Liver (tissue), 9 donors: ENCODE measurements around the gene LSM10. TPM values are rescaled to one million over a fixed set of nuclear protein-coding genes. Genes with fewer than 3 reads are reported as not detected.
A peak's percentile ranks its signal among the peaks of the same experiment; 100 is the strongest.

Experiments
- DNase-seq: peaks from one replicate; pipeline ENCODE4 v3.0.0-alpha.2; 2017; ENCODE audit warnings: low spot score
- H3K27ac ChIP-seq, 2 donors: one replicate each; pipeline ENCODE4 v1.7.0; 2013; ENCODE audit warnings: inconsistent platforms in 2 of 2, low read length in 2 of 2, control low read depth in 1 of 2, low read depth in 1 of 2, mild to moderate bottlenecking in 1 of 2
- H3K27me3 ChIP-seq, 4 donors: one replicate each; pipeline versions ENCODE4 v1.6.1 to v1.7.0; 2013; ENCODE audit warnings: low read length in 3 of 4, inconsistent platforms in 1 of 4, mild to moderate bottlenecking in 1 of 4, moderate library complexity in 1 of 4; ENCODE audit not compliant: control insufficient read depth in 4 of 4, insufficient read depth in 4 of 4
- H3K36me3 ChIP-seq, 4 donors: one replicate each; pipeline versions ENCODE4 v1.6.1 to v1.7.0; 2013; ENCODE audit warnings: low read length in 3 of 4, mild to moderate bottlenecking in 3 of 4, low read depth in 1 of 4, moderate library complexity in 1 of 4; ENCODE audit not compliant: control insufficient read depth in 4 of 4, insufficient read depth in 3 of 4
- H3K4me1 ChIP-seq, 4 donors: one replicate each; pipeline versions ENCODE4 v1.6.1 to v1.7.0; 2013; ENCODE audit warnings: low read length in 3 of 4, mild to moderate bottlenecking in 3 of 4, moderate library complexity in 1 of 4; ENCODE audit not compliant: control insufficient read depth in 4 of 4, insufficient read depth in 4 of 4
- H3K4me3 ChIP-seq, 3 donors: one replicate each; pipeline versions ENCODE4 v1.6.1 to v1.7.0; 2013; ENCODE audit warnings: low read length in 3 of 3, control low read depth in 1 of 3, low read depth in 1 of 3, mild to moderate bottlenecking in 1 of 3
- H3K9ac ChIP-seq, 2 donors: one replicate each; pipeline ENCODE4 v1.7.0; 2013; ENCODE audit warnings: low read length in 2 of 2, mild to moderate bottlenecking in 2 of 2, moderate library complexity in 2 of 2, control low read depth in 1 of 2, low read depth in 1 of 2
- H3K9me3 ChIP-seq, 4 donors: one replicate each; pipeline versions ENCODE4 v1.6.1 to v1.7.0; 2013; ENCODE audit warnings: low read length in 3 of 4; ENCODE audit not compliant: control insufficient read depth in 4 of 4
- EGR1 ChIP-seq, 2 donors: IDR thresholded peaks; 2 replicates each; pipeline ENCODE4 v1.6.1; 2016 to 2018; ENCODE audit warnings: antibody characterized with exemption in 2 of 2, low read depth in 2 of 2
- FOXA1 ChIP-seq: IDR thresholded peaks from 2 replicates; pipeline ENCODE4 v1.6.1; 2016; ENCODE audit warnings: antibody characterized with exemption
- FOXA2 ChIP-seq: IDR thresholded peaks from 2 replicates; pipeline ENCODE4 v1.6.1; 2016; ENCODE audit warnings: antibody characterized with exemption
- GABPA ChIP-seq, 2 donors: IDR thresholded peaks in 1 of 2; conservative IDR thresholded peaks in 1 of 2; 2 replicates each; pipeline ENCODE4 v1.6.1; 2016; ENCODE audit warnings: antibody characterized with exemption in 2 of 2, mild to moderate bottlenecking in 1 of 2, moderate library complexity in 1 of 2
- HNF4A ChIP-seq, 2 donors: conservative IDR thresholded peaks; 2 replicates each; pipeline ENCODE4 v1.6.1; 2016; ENCODE audit warnings: antibody characterized with exemption in 2 of 2, mild to moderate bottlenecking in 2 of 2
- HNF4G ChIP-seq: IDR thresholded peaks from 2 replicates; pipeline ENCODE4 v1.6.1; 2016; ENCODE audit warnings: antibody characterized with exemption
- JUND ChIP-seq, 2 donors: IDR thresholded peaks; 2 replicates each; pipeline ENCODE4 v1.6.1; 2016; ENCODE audit warnings: antibody characterized with exemption in 2 of 2
- NR2F2 ChIP-seq: IDR thresholded peaks from 2 replicates; pipeline ENCODE4 v1.6.1; 2016; ENCODE audit warnings: antibody characterized with exemption
- RAD21 ChIP-seq, 2 donors: IDR thresholded peaks; 2 replicates each; pipeline ENCODE4 v1.6.1; 2016; ENCODE audit warnings: antibody characterized with exemption in 2 of 2, mild to moderate bottlenecking in 2 of 2
- RXRA ChIP-seq, 2 donors: IDR thresholded peaks; 2 replicates each; pipeline ENCODE4 v1.6.1; 2017 to 2018; ENCODE audit warnings: antibody characterized with exemption in 2 of 2, mild to moderate bottlenecking in 1 of 2
- TAF1 ChIP-seq: conservative IDR thresholded peaks from 2 replicates; pipeline ENCODE4 v1.6.1; 2016; ENCODE audit warnings: antibody characterized with exemption, mild to moderate bottlenecking
- YY1 ChIP-seq: IDR thresholded peaks from 2 replicates; pipeline ENCODE4 v1.6.1; 2016; ENCODE audit warnings: antibody characterized with exemption, mild to moderate bottlenecking
- WGBS: extraction: QIAGEN DNeasy Blood & Tissue Kit; methylation state at CpG from one replicate; pipeline ENCODE4 v1.1.7; 2013; 5-methylcytosine and 5-hydroxymethylcytosine counted together
- polyA plus RNA-seq, 2 donors: library from polyadenylated mRNA; stranded (reverse) in 1 of 2; unstranded in 1 of 2; fragments of 200-250 nt in 1 of 2; fragments of >200 nt in 1 of 2; fragmentation: Nextera tagmentation in 1 of 2; extraction: Ambion mirVana in 1 of 2; gene quantifications; one replicate each; pipeline versions ENCODE4 v1.2.1 to v1.2.3, GENCODE V29; 2013 to 2015
- total RNA-seq, 2 donors: library from RNA; depleted of rRNA; stranded (reverse); fragments of >200 nt; gene quantifications; one replicate each; pipeline ENCODE4 v1.2.3, GENCODE V29; 2014
- TF ChIP-seq, protein P1 (sequence below): IDR thresholded peaks from 2 replicates; pipeline ENCODE4 v1.6.1; 2016; ENCODE audit warnings: antibody characterized with exemption
- TF ChIP-seq, protein P2 (sequence below): IDR thresholded peaks from 2 replicates; pipeline ENCODE4 v1.6.1; 2016; ENCODE audit warnings: antibody characterized with exemption
- TF ChIP-seq, protein P3 (sequence below): IDR thresholded peaks from 2 replicates; pipeline ENCODE4 v1.6.1; 2016; ENCODE audit warnings: antibody characterized with exemption, mild to moderate bottlenecking
- TF ChIP-seq, protein P4 (sequence below): fragments of 150-350 bp; IDR thresholded peaks from 2 replicates; pipeline ENCODE4 v1.5.1; 2017; ENCODE audit warnings: improper control_type of control experiment, low read depth, low read length; ENCODE audit not compliant: missing input control
- TF ChIP-seq, protein P5 (sequence below): IDR thresholded peaks from 2 replicates; pipeline ENCODE4 v1.6.1; 2016; ENCODE audit warnings: antibody characterized with exemption
- donor health status: healthy.
- donor health status: healthy.
- donor health status: healthy.
- donor health status: healthy.
- donor health status: healthy.

Gene LSM10
- total and polyA plus RNA-seq, 4 donors, result 6.2 to 45.2 (median 24.1) TPM

DNA sequence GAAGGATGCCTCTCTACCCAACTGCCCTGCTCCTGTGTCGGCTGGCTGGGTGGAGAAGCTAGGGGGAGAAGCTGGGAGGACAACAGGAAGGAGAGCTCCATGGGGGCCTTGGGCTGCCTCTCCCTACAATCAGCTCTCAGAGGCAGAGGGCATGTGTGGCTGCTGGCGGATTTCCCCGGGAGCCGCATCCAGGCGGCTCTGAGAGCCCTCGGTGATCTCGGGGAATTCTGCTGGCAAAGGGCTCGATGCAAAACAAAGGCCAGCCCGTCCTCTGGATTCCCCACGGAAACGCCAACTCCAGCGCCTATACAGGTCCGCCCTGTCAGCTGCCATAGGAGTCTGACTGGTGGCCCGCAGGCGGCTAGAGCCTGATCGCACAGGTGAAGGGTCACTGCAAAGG, 47.9 kb downstream of the LSM10 start:
- H3K9me3 ChIP-seq, result no peaks in the 10 kb centered on the region
- H3K36me3 ChIP-seq, result peaks cover 11 to 69% (median 37%) of the 10 kb centered on the region in 4 donors
- no peak overlapping the region for H3K27ac ChIP-seq
- H3K27me3 ChIP-seq, result no peaks in the 10 kb centered on the region
- no peaks in the 10 kb centered on the region for H3K4me1 ChIP-seq
- H3K4me3 ChIP-seq, result no peak overlapping the region
- no peak overlapping the region for H3K9ac ChIP-seq
- WGBS, result 87% methylated on average over 16 of the region's 16 CpGs
- DNase-seq, result no peak
- TF ChIP-seq FOXA1 (no peak), NR2F2 (no peak), HNF4G (no peak), YY1 (no peak), RAD21 (IDR thresholded peaks at IDR 0.05) (no peak), EGR1 (IDR thresholded peaks at IDR 0.05; ENCODE audit: low read depth in 2 of 2) (no peak), RXRA (IDR thresholded peaks at IDR 0.05) (no peak), HNF4A (conservative IDR thresholded peaks at IDR 0.05) (no peak), TAF1 (no peak), JUND (IDR thresholded peaks at IDR 0.05) (no peak)
- TF ChIP-seq, protein P1, sequence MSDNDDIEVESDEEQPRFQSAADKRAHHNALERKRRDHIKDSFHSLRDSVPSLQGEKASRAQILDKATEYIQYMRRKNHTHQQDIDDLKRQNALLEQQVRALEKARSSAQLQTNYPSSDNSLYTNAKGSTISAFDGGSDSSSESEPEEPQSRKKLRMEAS, result no peak
- TF ChIP-seq, protein P2, sequence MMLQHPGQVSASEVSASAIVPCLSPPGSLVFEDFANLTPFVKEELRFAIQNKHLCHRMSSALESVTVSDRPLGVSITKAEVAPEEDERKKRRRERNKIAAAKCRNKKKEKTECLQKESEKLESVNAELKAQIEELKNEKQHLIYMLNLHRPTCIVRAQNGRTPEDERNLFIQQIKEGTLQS, result no peak
- TF ChIP-seq, protein P3, sequence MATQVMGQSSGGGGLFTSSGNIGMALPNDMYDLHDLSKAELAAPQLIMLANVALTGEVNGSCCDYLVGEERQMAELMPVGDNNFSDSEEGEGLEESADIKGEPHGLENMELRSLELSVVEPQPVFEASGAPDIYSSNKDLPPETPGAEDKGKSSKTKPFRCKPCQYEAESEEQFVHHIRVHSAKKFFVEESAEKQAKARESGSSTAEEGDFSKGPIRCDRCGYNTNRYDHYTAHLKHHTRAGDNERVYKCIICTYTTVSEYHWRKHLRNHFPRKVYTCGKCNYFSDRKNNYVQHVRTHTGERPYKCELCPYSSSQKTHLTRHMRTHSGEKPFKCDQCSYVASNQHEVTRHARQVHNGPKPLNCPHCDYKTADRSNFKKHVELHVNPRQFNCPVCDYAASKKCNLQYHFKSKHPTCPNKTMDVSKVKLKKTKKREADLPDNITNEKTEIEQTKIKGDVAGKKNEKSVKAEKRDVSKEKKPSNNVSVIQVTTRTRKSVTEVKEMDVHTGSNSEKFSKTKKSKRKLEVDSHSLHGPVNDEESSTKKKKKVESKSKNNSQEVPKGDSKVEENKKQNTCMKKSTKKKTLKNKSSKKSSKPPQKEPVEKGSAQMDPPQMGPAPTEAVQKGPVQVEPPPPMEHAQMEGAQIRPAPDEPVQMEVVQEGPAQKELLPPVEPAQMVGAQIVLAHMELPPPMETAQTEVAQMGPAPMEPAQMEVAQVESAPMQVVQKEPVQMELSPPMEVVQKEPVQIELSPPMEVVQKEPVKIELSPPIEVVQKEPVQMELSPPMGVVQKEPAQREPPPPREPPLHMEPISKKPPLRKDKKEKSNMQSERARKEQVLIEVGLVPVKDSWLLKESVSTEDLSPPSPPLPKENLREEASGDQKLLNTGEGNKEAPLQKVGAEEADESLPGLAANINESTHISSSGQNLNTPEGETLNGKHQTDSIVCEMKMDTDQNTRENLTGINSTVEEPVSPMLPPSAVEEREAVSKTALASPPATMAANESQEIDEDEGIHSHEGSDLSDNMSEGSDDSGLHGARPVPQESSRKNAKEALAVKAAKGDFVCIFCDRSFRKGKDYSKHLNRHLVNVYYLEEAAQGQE, result no peak
- TF ChIP-seq, protein P4, sequence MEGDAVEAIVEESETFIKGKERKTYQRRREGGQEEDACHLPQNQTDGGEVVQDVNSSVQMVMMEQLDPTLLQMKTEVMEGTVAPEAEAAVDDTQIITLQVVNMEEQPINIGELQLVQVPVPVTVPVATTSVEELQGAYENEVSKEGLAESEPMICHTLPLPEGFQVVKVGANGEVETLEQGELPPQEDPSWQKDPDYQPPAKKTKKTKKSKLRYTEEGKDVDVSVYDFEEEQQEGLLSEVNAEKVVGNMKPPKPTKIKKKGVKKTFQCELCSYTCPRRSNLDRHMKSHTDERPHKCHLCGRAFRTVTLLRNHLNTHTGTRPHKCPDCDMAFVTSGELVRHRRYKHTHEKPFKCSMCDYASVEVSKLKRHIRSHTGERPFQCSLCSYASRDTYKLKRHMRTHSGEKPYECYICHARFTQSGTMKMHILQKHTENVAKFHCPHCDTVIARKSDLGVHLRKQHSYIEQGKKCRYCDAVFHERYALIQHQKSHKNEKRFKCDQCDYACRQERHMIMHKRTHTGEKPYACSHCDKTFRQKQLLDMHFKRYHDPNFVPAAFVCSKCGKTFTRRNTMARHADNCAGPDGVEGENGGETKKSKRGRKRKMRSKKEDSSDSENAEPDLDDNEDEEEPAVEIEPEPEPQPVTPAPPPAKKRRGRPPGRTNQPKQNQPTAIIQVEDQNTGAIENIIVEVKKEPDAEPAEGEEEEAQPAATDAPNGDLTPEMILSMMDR, result no peak

DNA sequence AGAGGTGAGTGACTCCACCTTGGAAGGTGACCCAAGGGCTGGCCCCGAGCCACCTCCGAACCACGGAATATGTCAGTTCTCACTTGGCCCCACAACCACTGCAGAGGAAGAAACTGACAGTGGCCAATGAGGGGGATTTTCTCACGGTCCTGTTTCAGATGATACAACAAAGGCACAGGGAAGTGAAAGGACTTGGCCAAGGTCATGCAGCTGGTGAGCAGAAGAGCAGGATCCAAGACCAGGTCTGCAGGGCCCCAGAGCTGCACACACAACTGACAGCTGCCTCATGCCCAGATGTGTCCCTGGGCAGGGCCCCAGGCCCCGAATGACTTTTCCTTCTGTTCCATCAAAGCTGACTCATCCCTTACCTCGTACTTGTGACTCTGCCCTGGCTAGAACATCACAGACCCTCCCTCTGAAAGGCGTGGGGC, 48.5 kb downstream of the LSM10 start:
- no peaks in the 10 kb centered on the region for H3K9me3 ChIP-seq
- WGBS, result 80% methylated on average over 7 of the region's 7 CpGs
- H3K9ac ChIP-seq, result no peak overlapping the region
- peak overlapping the region in 1 of 2 donors; percentile 16 for H3K27ac ChIP-seq
- peaks cover 9 to 69% (median 32%) of the 10 kb centered on the region in 4 donors for H3K36me3 ChIP-seq
- H3K4me1 ChIP-seq, result no peaks in the 10 kb centered on the region
- H3K4me3 ChIP-seq, result no peak overlapping the region
- DNase-seq, result no peak
- no peaks in the 10 kb centered on the region for H3K27me3 ChIP-seq
- TF ChIP-seq, protein P2, result no peak
- TF ChIP-seq EGR1 (IDR thresholded peaks at IDR 0.05; ENCODE audit: low read depth in 2 of 2), result no peak
- no peak for TF ChIP-seq FOXA1
- no peak for TF ChIP-seq HNF4G
- TF ChIP-seq, protein P1, result no peak
- TF ChIP-seq, protein P5, sequence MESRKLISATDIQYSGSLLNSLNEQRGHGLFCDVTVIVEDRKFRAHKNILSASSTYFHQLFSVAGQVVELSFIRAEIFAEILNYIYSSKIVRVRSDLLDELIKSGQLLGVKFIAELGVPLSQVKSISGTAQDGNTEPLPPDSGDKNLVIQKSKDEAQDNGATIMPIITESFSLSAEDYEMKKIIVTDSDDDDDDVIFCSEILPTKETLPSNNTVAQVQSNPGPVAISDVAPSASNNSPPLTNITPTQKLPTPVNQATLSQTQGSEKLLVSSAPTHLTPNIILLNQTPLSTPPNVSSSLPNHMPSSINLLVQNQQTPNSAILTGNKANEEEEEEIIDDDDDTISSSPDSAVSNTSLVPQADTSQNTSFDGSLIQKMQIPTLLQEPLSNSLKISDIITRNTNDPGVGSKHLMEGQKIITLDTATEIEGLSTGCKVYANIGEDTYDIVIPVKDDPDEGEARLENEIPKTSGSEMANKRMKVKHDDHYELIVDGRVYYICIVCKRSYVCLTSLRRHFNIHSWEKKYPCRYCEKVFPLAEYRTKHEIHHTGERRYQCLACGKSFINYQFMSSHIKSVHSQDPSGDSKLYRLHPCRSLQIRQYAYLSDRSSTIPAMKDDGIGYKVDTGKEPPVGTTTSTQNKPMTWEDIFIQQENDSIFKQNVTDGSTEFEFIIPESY, result no peak
- TF ChIP-seq FOXA2, result no peak
- no peak for TF ChIP-seq RAD21 (IDR thresholded peaks at IDR 0.05)
- TF ChIP-seq, protein P4, result no peak
- TF ChIP-seq GABPA (IDR thresholded peaks at IDR 0.05 in 1 of 2, conservative IDR thresholded peaks at IDR 0.05 in 1 of 2), result no peak
- TF ChIP-seq, protein P3, result no peak
